H1 (cell line): ENCODE measurements around the gene WNK2. TPM values are rescaled to one million over a fixed set of nuclear protein-coding genes. Genes with fewer than 3 reads are reported as not detected.

Source experiments
- CTCF ChIA-PET: fragments of 300-600 bp; sonication (Branson Sonifier 250); formaldehyde crosslinking; loops from one replicate; lab custom pipeline; 2021; ENCODE audit not compliant: partially characterized antibody; lab: Charles Lee
- POLR2A ChIA-PET: fragments of 300-600 bp; sonication (Branson Sonifier 250); formaldehyde crosslinking; loops from one replicate; lab custom pipeline; 2021; ENCODE audit warnings: inconsistent platforms; ENCODE audit not compliant: partially characterized antibody; lab: Charles Lee
- DNase-seq, 2 experiments: peaks; one replicate each; pipeline versions ENCODE4 v3.0.0 to v3.0.0-alpha.2; 2010 to 2022; ENCODE audit warnings: low spot score in 2 of 2, low read depth in 1 of 2, mixed read lengths in 1 of 2
- FAIRE-seq: peaks from 2 replicates; lab custom pipeline; 2011; peaks lifted over from hg19 to GRCh38; lab: Jason Lieb, UNC
- H2AFZ ChIP-seq: 2 replicates; pipeline ENCODE4 v1.8.1; 2012; ENCODE audit warnings: low read length, inconsistent platforms
- H2AK5ac ChIP-seq: 2 replicates; pipeline ENCODE4 v1.6.1; 2013; ENCODE audit warnings: low read depth, low read length
- H2BK120ac ChIP-seq: replicated peaks from 2 replicates; pipeline ENCODE3; 2013; ENCODE audit warnings: low read depth, low read length, inconsistent platforms
- H2BK12ac ChIP-seq: 2 replicates; pipeline ENCODE4 v1.6.1; 2013; ENCODE audit warnings: low read depth, low read length
- H2BK15ac ChIP-seq: 2 replicates; pipeline ENCODE4 v1.6.1; 2013; ENCODE audit warnings: low read length
- H2BK20ac ChIP-seq: 2 replicates; pipeline ENCODE4 v1.6.1; 2013; ENCODE audit warnings: low read length
- H2BK5ac ChIP-seq: 2 replicates; pipeline ENCODE4 v1.6.1; 2013; ENCODE audit warnings: low read depth, low read length
- H3K14ac ChIP-seq: 2 replicates; pipeline ENCODE4 v1.6.1; 2013; ENCODE audit warnings: inconsistent platforms; ENCODE audit not compliant: insufficient read length
- H3K18ac ChIP-seq: 2 replicates; pipeline ENCODE4 v1.6.1; 2013; ENCODE audit warnings: low read length; ENCODE audit errors: extremely low read depth
- H3K23ac ChIP-seq: 2 replicates; pipeline ENCODE4 v1.6.1; 2013; ENCODE audit warnings: inconsistent platforms; ENCODE audit not compliant: insufficient read length
- H3K23me2 ChIP-seq: 2 replicates; pipeline ENCODE4 v1.6.1; 2013; ENCODE audit warnings: low read depth, low read length
- H3K27ac ChIP-seq: 2 replicates; pipeline ENCODE4 v1.6.1; 2011; ENCODE audit warnings: low read depth, low read length, inconsistent platforms
- H3K27me3 ChIP-seq, 4 experiments: replicated peaks in 1 of 4; 1 replicate in 1 of 4; 2 replicates in 3 of 4; pipeline versions ENCODE4 v1.6.1 to v1.8.1; 2011 to 2013; ENCODE audit warnings: low read length in 3 of 4, mild to moderate bottlenecking in 3 of 4, inconsistent platforms in 2 of 4, mixed read lengths in 2 of 4, moderate library complexity in 1 of 4; ENCODE audit not compliant: control insufficient read depth in 3 of 4, insufficient read depth in 3 of 4; ENCODE audit errors: extremely low read depth in 1 of 4
- H3K36me3 ChIP-seq, 4 experiments: 2 replicates each; pipeline versions ENCODE4 v1.6.1 to v1.8.1; 2011 to 2013; ENCODE audit warnings: mild to moderate bottlenecking in 4 of 4, low read length in 3 of 4, moderate library complexity in 2 of 4, control low read depth in 1 of 4, inconsistent platforms in 1 of 4; ENCODE audit not compliant: insufficient read depth in 4 of 4, control insufficient read depth in 2 of 4
- H3K4ac ChIP-seq: replicated peaks from 2 replicates; pipeline ENCODE3; 2013; ENCODE audit warnings: low read length, low read depth, mixed read lengths, inconsistent platforms; ENCODE audit not compliant: insufficient read length
- H3K4me1 ChIP-seq, 4 experiments: replicated peaks in 1 of 4; 1 replicate in 1 of 4; 2 replicates in 3 of 4; pipeline versions ENCODE4 v1.6.1 to v1.8.1; 2011 to 2013; ENCODE audit warnings: low read length in 3 of 4, inconsistent platforms in 2 of 4, mixed read lengths in 1 of 4; ENCODE audit not compliant: insufficient read depth in 4 of 4, control insufficient read depth in 3 of 4
- H3K4me2 ChIP-seq, 2 experiments: 2 replicates each; pipeline versions ENCODE4 v1.6.1 to v1.8.1; 2011 to 2013; ENCODE audit warnings: low read depth in 2 of 2, low read length in 2 of 2, control low read depth in 1 of 2, inconsistent platforms in 1 of 2, mild to moderate bottlenecking in 1 of 2; ENCODE audit not compliant: insufficient read depth in 1 of 2
- H3K4me3 ChIP-seq, 4 experiments: fragments of 200-600, 300-600 bp in 1 of 4; sonication (generic), shearing (Covaris generic), sonication (Bioruptor Twin) in 1 of 4; 2 replicates each; pipeline versions ENCODE4 v1.5.1 to v1.8.1; 2011 to 2016; ENCODE audit warnings: low read length in 4 of 4, low read depth in 3 of 4, control low read depth in 2 of 4, inconsistent platforms in 2 of 4, mild to moderate bottlenecking in 2 of 4, mixed read lengths in 1 of 4, moderate library complexity in 1 of 4; ENCODE audit not compliant: insufficient read depth in 2 of 4; ENCODE audit errors: extremely low read depth in 1 of 4
- H3K56ac ChIP-seq: replicated peaks from 2 replicates; pipeline ENCODE3; 2013; ENCODE audit warnings: low read depth, mild to moderate bottlenecking, mixed read lengths, low read length, inconsistent platforms; ENCODE audit not compliant: insufficient read length
- H3K79me1 ChIP-seq: 2 replicates; pipeline ENCODE4 v1.6.1; 2013; ENCODE audit warnings: low read depth, low read length, control low read depth
- H3K79me2 ChIP-seq, 2 experiments: 2 replicates each; pipeline versions ENCODE4 v1.6.1 to v1.8.1; 2012 to 2013; ENCODE audit warnings: low read length in 2 of 2, mild to moderate bottlenecking in 2 of 2, inconsistent platforms in 1 of 2; ENCODE audit not compliant: insufficient read depth in 2 of 2, control insufficient read depth in 1 of 2
- H3K9ac ChIP-seq, 4 experiments: replicated peaks in 1 of 4; 1 replicate in 1 of 4; 2 replicates in 3 of 4; pipeline versions ENCODE4 v1.6.1 to v1.8.1; 2011 to 2013; ENCODE audit warnings: low read depth in 3 of 4, low read length in 3 of 4, control low read depth in 2 of 4, mild to moderate bottlenecking in 2 of 4, moderate library complexity in 2 of 4, inconsistent platforms in 1 of 4; ENCODE audit errors: extremely low read depth in 1 of 4
- H3K9me3 ChIP-seq, 2 experiments: 2 replicates each; pipeline versions ENCODE4 v1.6.1 to v1.8.1; 2012 to 2013; ENCODE audit warnings: mild to moderate bottlenecking in 2 of 2, moderate library complexity in 2 of 2, control low read depth in 1 of 2, inconsistent platforms in 1 of 2, low read depth in 1 of 2, low read length in 1 of 2, mixed read lengths in 1 of 2; ENCODE audit not compliant: insufficient read depth in 2 of 2
- H4K20me1 ChIP-seq, 2 experiments: replicated peaks in 1 of 2; 2 replicates each; pipeline versions ENCODE3 to v1.8.1; 2011 to 2013; ENCODE audit warnings: inconsistent platforms in 2 of 2, low read length in 2 of 2, mild to moderate bottlenecking in 1 of 2; ENCODE audit not compliant: insufficient read depth in 2 of 2, control insufficient read depth in 1 of 2
- H4K5ac ChIP-seq: 2 replicates; pipeline ENCODE4 v1.6.1; 2013; ENCODE audit warnings: low read length, low read depth, mixed read lengths, inconsistent platforms; ENCODE audit not compliant: insufficient read length
- H4K8ac ChIP-seq: 2 replicates; pipeline ENCODE4 v1.8.0; 2013; ENCODE audit warnings: mild to moderate bottlenecking, moderate library complexity, low read length, inconsistent platforms; ENCODE audit not compliant: insufficient read depth; ENCODE audit errors: extremely low read depth
- H4K91ac ChIP-seq: replicated peaks from 2 replicates; pipeline ENCODE3; 2013; ENCODE audit warnings: low read length, mixed read lengths, inconsistent platforms; ENCODE audit not compliant: insufficient read length
- CEBPB ChIP-seq: IDR thresholded peaks from 2 replicates; pipeline ENCODE4 v1.6.1; 2012; ENCODE audit warnings: low read depth, low read length
- CHD1 ChIP-seq: IDR thresholded peaks from 2 replicates; pipeline ENCODE4 v1.6.1; 2012; ENCODE audit warnings: low read depth, low read length, improper control_type of control experiment
- CTBP2 ChIP-seq: IDR thresholded peaks from 2 replicates; pipeline ENCODE4 v1.7.0; 2011; ENCODE audit warnings: borderline replicate concordance, mild to moderate bottlenecking, moderate library complexity, mixed read lengths, low read length; ENCODE audit not compliant: insufficient read depth, insufficient read length
- EZH2 ChIP-seq: fragments of 200-600 bp; sonication (generic); IDR thresholded peaks from 2 replicates; pipeline ENCODE4 v1.7.1; 2012; ENCODE audit warnings: low read depth, mild to moderate bottlenecking, moderate library complexity, low read length, inconsistent platforms; ENCODE audit not compliant: severe bottlenecking
- GABPA ChIP-seq: IDR thresholded peaks from 2 replicates; pipeline ENCODE4 v1.6.1; 2011; ENCODE audit warnings: mild to moderate bottlenecking, low read length, moderate library complexity, borderline replicate concordance; ENCODE audit not compliant: insufficient read depth
- GTF2F1 ChIP-seq: IDR thresholded peaks from 2 replicates; pipeline ENCODE4 v1.6.1; 2012; ENCODE audit warnings: low read depth, low read length, improper control_type of control experiment, borderline replicate concordance
- JUN ChIP-seq: IDR thresholded peaks from 2 replicates; pipeline ENCODE4 v1.6.1; 2011; ENCODE audit warnings: low read depth, mild to moderate bottlenecking, improper control_type of control experiment, low read length
- KDM4A ChIP-seq: IDR thresholded peaks from one replicate; pipeline ENCODE4 v1.7.1; 2012; ENCODE audit warnings: low read depth, mild to moderate bottlenecking, moderate library complexity, low read length, inconsistent platforms; ENCODE audit not compliant: severe bottlenecking
- RXRA ChIP-seq: IDR thresholded peaks from 2 replicates; pipeline ENCODE4 v1.6.1; 2011; ENCODE audit warnings: low read depth, mild to moderate bottlenecking, low read length, moderate library complexity; ENCODE audit not compliant: insufficient read depth
- SAP30 ChIP-seq: fragments of 300-600 bp; sonication (generic); IDR thresholded peaks from 2 replicates; pipeline ENCODE4 v1.7.1; 2012; ENCODE audit warnings: low read length, moderate library complexity, mild to moderate bottlenecking, inconsistent platforms; ENCODE audit not compliant: insufficient read depth, insufficient replicate concordance
- SUZ12 ChIP-seq: fragments of 200-600 bp; sonication (generic); IDR thresholded peaks from 2 replicates; pipeline ENCODE4 v1.6.1; 2012; ENCODE audit warnings: mild to moderate bottlenecking, inconsistent platforms, low read length, moderate library complexity, mixed read lengths
- WGBS, 2 experiments: shearing (Covaris generic) in 1 of 2; methylation state at CpG; one replicate each; pipeline versions ENCODE4 v1.1.6 to v1.1.7; 2013 to 2015; ENCODE audit warnings: low lambda C conversion rate in 2 of 2, mixed read lengths in 2 of 2, inconsistent platforms in 1 of 2, low coverage in 1 of 2, missing lambda C conversion rate in 1 of 2; ENCODE audit not compliant: insufficient replicate concordance in 2 of 2, insufficient coverage in 1 of 2, insufficient read length in 1 of 2; ENCODE audit errors: extremely low coverage in 1 of 2, missing lambda C conversion rate in 1 of 2; 5-methylcytosine and 5-hydroxymethylcytosine counted together
- polyA plus RNA-seq, 7 experiments: library from polyadenylated mRNA; depleted of rRNA in 3 of 7; stranded (reverse) in 5 of 7; unstranded in 2 of 7; fragments of >200 nt in 5 of 7; fragments of 200-250 nt in 2 of 7; gene quantifications; 1 replicate in 5 of 7; 2 replicates in 1 of 7; 4 replicates in 1 of 7; pipeline versions ENCODE4 v1.2.1 to v1.2.3, GENCODE V29; 2011 to 2013; ENCODE audit warnings: missing spikeins in 2 of 7, mixed read lengths in 2 of 7
- total RNA-seq: library from RNA; stranded (reverse); fragmentation: NEBNext Ultra II Directional; extraction: Animal tissue kit (Norgen Biotek cat#: 25700); gene quantifications from 2 replicates; pipeline ENCODE4 v1.2.1, GENCODE V29; 2021

Gene WNK2
- total and polyA plus RNA-seq, 2 of the 8 experiments (the other 6 are each of a cell fraction or from before 2014, with no cell fraction given): 12.0 to 87.2 TPM

- peaks cover 1 to 13% of the 10 kb centered on the region in 2 experiments for H4K20me1 ChIP-seq
- no peak overlapping the region for H3K9ac ChIP-seq
- H4K91ac ChIP-seq: no peak overlapping the region
- no peak overlapping the region for H2BK120ac ChIP-seq
- CTCF ChIA-PET: interaction anchor here (0.8 to 4.6 kb wide), 11 partner anchors 12 to 123 kb away, joined by 3 to 21 read pairs (median 4); no protein-coding TSS in a partner anchor
- peaks cover 0 to 13% of the 10 kb centered on the region in 2 experiments; a peak in 2 of 4 replicates for H3K79me2 ChIP-seq
- H2BK12ac ChIP-seq: no peak overlapping the region
- no peak overlapping the region for H2AFZ ChIP-seq
- H3K4me1 ChIP-seq: peaks cover 0 to 12% (median 7%) of the 10 kb centered on the region in 4 experiments; a peak in 6 of 7 replicates
- H3K4ac ChIP-seq: no peak overlapping the region
- WGBS, 2 experiments: 94% methylated on average over 5 of the region's 5 CpGs; no CpG with 5 or more reads in 1 of the 2 experiments
- no peak overlapping the region; the same call in 1 of the 2 replicates for H2BK15ac ChIP-seq
- H3K9me3 ChIP-seq: no peaks in the 10 kb centered on the region
- H3K14ac ChIP-seq: no peak overlapping the region
- no peak overlapping the region for H3K56ac ChIP-seq
- no peak overlapping the region for H3K23ac ChIP-seq
- no peaks in the 10 kb centered on the region for H3K36me3 ChIP-seq
- TF ChIP-seq KDM4A (no peak), CHD1 (no peak), JUN (no peak), RXRA (no peak), CEBPB (no peak), EZH2 (no peak), CTBP2 (no peak), GABPA (no peak), GTF2F1 (no peak), SAP30 (no peak), SUZ12 (no peak)
- H2BK5ac ChIP-seq: no peak overlapping the region
- POLR2A ChIA-PET: interaction anchor here (1.4 kb wide), 1 partner anchor 75 kb away, joined by 3 read pairs; no protein-coding TSS in a partner anchor
- H3K18ac ChIP-seq: no peak overlapping the region
- H3K23me2 ChIP-seq: peaks cover 18% of the 10 kb centered on the region; the same call in 1 of the 2 replicates
- H3K79me1 ChIP-seq: no peaks in the 10 kb centered on the region; the same call in none of the 2 replicates
- no peak overlapping the region for H3K4me2 ChIP-seq
- H2BK20ac ChIP-seq: no peak overlapping the region
- peak overlapping the region; percentile 7; the same call in 1 of the 2 replicates for H4K8ac ChIP-seq
- H3K27me3 ChIP-seq: peaks cover 0 to 43% (median 27%) of the 10 kb centered on the region in 4 experiments; a peak in 6 of 7 replicates
- DNase-seq (no peak), FAIRE-seq (no peak)
- H2AK5ac ChIP-seq: no peak overlapping the region
- no peak overlapping the region for H3K27ac ChIP-seq
- H3K4me3 ChIP-seq: no peak overlapping the region
- no peak overlapping the region for H4K5ac ChIP-seq
These were observed 2.1 kb upstream of the WNK2 start for GRCh38 chr9:93181672-93182435.
